DMS153 treated with DMSO at 0.1 percent for 48 hours (cell line): ENCODE data around the gene CD48.

Experiments
- DNase-seq: peaks from one replicate; lab custom pipeline; 2025; ENCODE audit not compliant: unreplicated experiment; lab: John Stamatoyannopoulos, UW

The CD48 gene

GRCh38 chr1:160657250-160657781, 54.3 kb downstream of the CD48 start:
- no peak for DNase-seq

GRCh38 chr1:160656737-160657136, 54.9 kb downstream of the CD48 start:
- no peak for DNase-seq

GRCh38 chr1:160653620-160654016, 58.0 kb downstream of the CD48 start:
- no peak for DNase-seq

- DNase-seq: no peak
Measured at GRCh38 chr1:160652924-160653619, 58.5 kb downstream of the CD48 start.

GRCh38 chr1:160652065-160652641, 59.5 kb downstream of the CD48 start:
- DNase-seq: peak; percentile 78

- peak; percentile 54 for DNase-seq
Measured at GRCh38 chr1:160651433-160652064, 60.1 kb downstream of the CD48 start.

GRCh38 chr1:160647329-160647720, 64.3 kb downstream of the CD48 start:
- no peak for DNase-seq

- no peak for DNase-seq
Measured at GRCh38 chr1:160646711-160647328, 64.8 kb downstream of the CD48 start, which contains the start of gene SLAMF1. SLAMF1 (minus strand) TSS chr1:160647044; CDS start chr1:160646945, 99 bp downstream.

GRCh38 chr1:160646180-160646579, 65.4 kb downstream of the CD48 start:
- DNase-seq: no peak

GRCh38 chr1:160645386-160646130, 66.1 kb downstream of the CD48 start:
- DNase-seq: no peak

- no peak for DNase-seq
Measured at GRCh38 chr1:160644399-160644798, 67.2 kb downstream of the CD48 start.

GRCh38 chr1:160643138-160643537, 68.5 kb downstream of the CD48 start:
- no peak for DNase-seq

GRCh38 chr1:160642281-160642644, 69.4 kb downstream of the CD48 start:
- DNase-seq: no peak

- no peak for DNase-seq
Measured at GRCh38 chr1:160641323-160642280, 70.0 kb downstream of the CD48 start.

GRCh38 chr1:160640359-160641123, 71.1 kb downstream of the CD48 start:
- no peak for DNase-seq

GRCh38 chr1:160639652-160640051, 72.0 kb downstream of the CD48 start:
- DNase-seq: peak; percentile 62

GRCh38 chr1:160638926-160639325, 72.7 kb downstream of the CD48 start:
- no peak for DNase-seq

- no peak for DNase-seq
Measured at GRCh38 chr1:160638540-160638857, 73.1 kb downstream of the CD48 start.

GRCh38 chr1:160637821-160638539, 73.6 kb downstream of the CD48 start:
- no peak for DNase-seq
